ENCODE data around the gene MAN2C1. TPM values are rescaled to one million over a fixed set of nuclear protein-coding genes. Genes with fewer than 3 reads are reported as not detected.
A peak's percentile ranks its signal among the peaks of the same experiment; 100 is the strongest.
"Not testable (repeated sequence)": the region's sequence is repeated elsewhere in the genome, so short reads cannot be mapped to it uniquely, and the experiment has no call there.

MAN2C1 gene
- polyA plus RNA-seq, 1 experiment, result 82.5 TPM

DNA sequence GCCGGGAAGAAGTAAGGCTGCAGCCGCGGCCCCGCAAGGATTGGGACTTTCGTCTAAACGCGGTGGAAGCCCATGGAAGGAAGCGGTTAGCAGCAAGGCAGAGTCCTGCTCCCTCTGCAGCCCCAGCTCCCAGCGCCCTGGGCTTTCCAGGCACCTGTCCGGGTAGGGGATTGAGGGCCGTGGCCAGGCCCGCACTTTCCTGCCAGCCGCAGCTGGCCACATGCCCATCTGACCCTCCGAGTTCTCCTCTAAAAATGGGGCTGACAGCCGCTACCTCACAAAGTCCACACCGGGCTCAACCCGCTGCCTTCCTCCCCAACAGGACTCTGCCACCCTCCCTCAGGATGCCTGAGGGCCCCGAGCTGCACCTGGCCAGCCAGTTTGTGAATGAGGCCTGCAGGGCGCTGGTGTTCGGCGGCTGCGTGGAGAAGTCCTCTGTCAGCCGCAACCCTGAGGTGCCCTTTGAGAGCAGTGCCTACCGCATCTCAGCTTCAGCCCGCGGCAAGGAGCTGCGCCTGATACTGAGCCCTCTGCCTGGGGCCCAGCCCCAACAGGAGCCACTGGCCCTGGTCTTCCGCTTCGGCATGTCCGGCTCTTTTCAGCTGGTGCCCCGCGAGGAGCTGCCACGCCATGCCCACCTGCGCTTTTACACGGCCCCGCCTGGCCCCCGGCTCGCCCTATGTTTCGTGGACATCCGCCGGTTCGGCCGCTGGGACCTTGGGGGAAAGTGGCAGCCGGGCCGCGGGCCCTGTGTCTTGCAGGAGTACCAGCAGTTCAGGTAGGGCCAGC, 19.7 kb downstream of the MAN2C1 start:
- TF ChIP-seq, protein P1, sequence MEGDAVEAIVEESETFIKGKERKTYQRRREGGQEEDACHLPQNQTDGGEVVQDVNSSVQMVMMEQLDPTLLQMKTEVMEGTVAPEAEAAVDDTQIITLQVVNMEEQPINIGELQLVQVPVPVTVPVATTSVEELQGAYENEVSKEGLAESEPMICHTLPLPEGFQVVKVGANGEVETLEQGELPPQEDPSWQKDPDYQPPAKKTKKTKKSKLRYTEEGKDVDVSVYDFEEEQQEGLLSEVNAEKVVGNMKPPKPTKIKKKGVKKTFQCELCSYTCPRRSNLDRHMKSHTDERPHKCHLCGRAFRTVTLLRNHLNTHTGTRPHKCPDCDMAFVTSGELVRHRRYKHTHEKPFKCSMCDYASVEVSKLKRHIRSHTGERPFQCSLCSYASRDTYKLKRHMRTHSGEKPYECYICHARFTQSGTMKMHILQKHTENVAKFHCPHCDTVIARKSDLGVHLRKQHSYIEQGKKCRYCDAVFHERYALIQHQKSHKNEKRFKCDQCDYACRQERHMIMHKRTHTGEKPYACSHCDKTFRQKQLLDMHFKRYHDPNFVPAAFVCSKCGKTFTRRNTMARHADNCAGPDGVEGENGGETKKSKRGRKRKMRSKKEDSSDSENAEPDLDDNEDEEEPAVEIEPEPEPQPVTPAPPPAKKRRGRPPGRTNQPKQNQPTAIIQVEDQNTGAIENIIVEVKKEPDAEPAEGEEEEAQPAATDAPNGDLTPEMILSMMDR (IDR thresholded peaks at IDR 0.05; ENCODE audit: insufficient read depth, low read depth, low read length), result no peak
- Histone ChIP-seq H3K36me3 (ENCODE audit: control insufficient read depth, insufficient read depth, low read length) (peaks cover 5% of the 10 kb centered on the region), H3K27me3 (ENCODE audit: control insufficient read depth, insufficient read depth, low read length) (peaks cover 12% of the 10 kb centered on the region), H3K4me3 (ENCODE audit: low read depth, low read length) (peak overlapping the region; percentile 82)
- no peak for DNase-seq (ENCODE audit: low read depth)
- POLR2A ChIA-PET, result interaction anchor here (0.6 kb wide), 2 partner anchors 13 to 284 kb away, joined by 3 to 15 read pairs; no protein-coding TSS in a partner anchor
- CTCF ChIA-PET, result interaction anchor here (0.5 to 1.8 kb wide), 2 partner anchors 19 to 140 kb away, joined by 3 to 13 read pairs; partner anchors contain the start of gene MAN2C1

DNA sequence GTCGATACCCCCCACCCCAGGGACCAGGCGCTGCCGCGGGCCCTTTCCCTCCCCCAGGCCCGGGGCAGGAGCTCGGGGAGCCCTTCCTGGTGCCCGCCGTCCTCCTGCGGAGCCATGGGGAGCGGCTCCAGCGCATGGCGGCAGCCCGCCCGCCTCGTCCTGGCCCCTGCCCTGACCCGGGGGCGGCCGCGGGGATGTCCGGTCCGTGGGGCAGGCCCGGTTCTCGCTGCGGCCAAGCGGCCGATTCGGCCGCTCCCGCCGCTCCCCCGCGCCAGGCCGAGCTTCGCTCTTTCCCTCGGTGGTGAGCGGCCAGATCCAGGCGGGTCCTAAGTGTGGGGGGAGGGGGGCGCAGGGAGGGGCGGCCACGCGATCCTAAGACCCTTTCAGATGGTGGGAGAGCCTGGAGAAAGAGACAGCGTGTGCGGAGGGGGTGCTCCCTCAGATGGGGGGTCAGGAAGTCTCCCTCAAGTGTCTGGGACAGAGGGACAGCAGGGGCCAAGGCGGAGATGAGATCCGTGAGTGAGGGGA, 20.3 kb downstream of the MAN2C1 start:
- TF ChIP-seq, protein P1 (IDR thresholded peaks at IDR 0.05; ENCODE audit: insufficient read depth, low read depth, low read length), result no peak
- CTCF ChIA-PET, result interaction anchor here (1.8 kb wide), 1 partner anchor 20 kb away, joined by 13 read pairs; the partner anchor contains the start of gene MAN2C1

DNA sequence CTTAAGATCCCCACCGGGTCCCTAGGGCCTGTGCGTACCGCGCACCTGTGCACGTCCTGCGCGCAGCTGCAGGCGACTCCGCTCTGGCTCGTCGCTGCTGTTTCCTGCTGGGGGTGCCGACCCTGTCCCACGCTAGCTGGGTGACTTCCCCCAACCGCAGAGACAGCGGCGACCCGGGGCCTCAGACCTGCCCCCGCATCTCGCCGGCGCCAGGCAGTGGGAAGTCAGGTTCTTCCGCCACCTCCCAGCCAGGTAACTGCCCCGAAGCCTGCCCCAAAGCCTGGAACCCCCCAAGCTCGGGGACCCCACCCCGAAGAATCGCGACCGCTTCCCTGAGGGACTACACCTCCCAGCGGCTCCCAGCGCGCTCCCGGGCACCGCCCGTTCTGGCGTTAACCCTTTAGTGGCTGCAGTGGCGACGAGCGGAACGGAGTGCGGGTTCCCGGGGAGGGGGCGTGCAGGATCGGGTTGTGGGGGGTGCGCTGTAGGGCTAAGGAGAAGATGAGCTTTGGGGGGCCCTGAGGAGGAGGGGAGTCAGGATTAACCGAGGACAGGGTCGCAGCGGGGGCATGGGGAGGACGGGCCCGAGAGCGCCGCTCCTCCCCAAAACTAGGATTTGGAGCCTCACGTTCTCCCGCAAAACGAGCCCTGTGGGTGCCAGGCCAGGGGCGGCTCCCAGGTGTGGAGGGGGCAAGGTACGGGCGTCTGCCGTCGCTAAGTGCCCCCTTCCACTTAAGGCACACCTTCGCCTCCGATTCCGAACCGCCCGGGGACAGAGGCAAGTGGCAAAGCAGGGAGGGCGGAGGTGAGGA, 21.0 kb downstream of the MAN2C1 start:
- DNase-seq (ENCODE audit: low read depth), result no peak
- peak overlapping the region; percentile 82 for H3K4me3 ChIP-seq (ENCODE audit: low read depth, low read length)
- H3K27me3 ChIP-seq (ENCODE audit: control insufficient read depth, insufficient read depth, low read length), result peaks cover 12% of the 10 kb centered on the region
- ChIA-PET POLR2A (interaction anchor here (0.6 kb wide), 2 partner anchors 14 to 107 kb away, joined by 3 to 9 read pairs; no protein-coding TSS in a partner anchor), CTCF (interaction anchor here (1.8 kb wide), 1 partner anchor 20 kb away, joined by 13 read pairs; the partner anchor contains the start of gene MAN2C1)
- H3K36me3 ChIP-seq (ENCODE audit: control insufficient read depth, insufficient read depth, low read length), result peaks cover 2% of the 10 kb centered on the region; the same call in 1 of the 2 replicates
- TF ChIP-seq, protein P1 (IDR thresholded peaks at IDR 0.05; ENCODE audit: insufficient read depth, low read depth, low read length), result no peak

More for the DNA sequence above, 20.3 kb downstream of the MAN2C1 start:
- POLR2A ChIA-PET, result interaction anchor here (0.6 kb wide), 3 partner anchors 14 to 285 kb away, joined by 3 to 15 read pairs (median 9); no protein-coding TSS in a partner anchor
- Histone ChIP-seq H3K4me3 (ENCODE audit: low read depth, low read length) (peak overlapping the region; percentile 82), H3K36me3 (ENCODE audit: control insufficient read depth, insufficient read depth, low read length) (peaks cover 2% of the 10 kb centered on the region; the same call in 1 of the 2 replicates), H3K27me3 (ENCODE audit: control insufficient read depth, insufficient read depth, low read length) (peaks cover 12% of the 10 kb centered on the region)
- DNase-seq (ENCODE audit: low read depth), result no peak

DNA sequence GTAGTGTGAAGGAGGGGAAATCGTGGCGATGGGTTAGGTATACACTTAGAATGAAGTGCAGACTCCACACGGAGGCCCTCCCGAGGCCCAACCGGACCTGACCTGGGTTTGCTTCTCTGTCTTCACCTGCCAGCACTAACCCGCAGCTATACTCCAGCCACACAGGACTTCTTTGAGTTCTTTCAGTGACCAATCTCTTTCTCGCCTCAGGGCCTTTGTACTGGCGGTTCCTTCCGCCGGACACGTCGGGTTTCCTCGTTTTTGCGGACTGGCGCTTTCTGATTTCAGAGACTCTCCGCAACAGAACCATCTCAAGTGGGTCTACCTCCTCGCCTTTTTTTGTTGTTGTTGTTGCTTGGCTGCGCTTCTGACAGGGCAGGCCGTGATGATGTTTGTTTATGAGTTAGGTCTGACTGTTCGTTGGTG, 21.6 kb downstream of the MAN2C1 start, which contains the start of gene NEIL1:
TSS of gene NEIL1 (plus strand) at position 244 of the 426 bp plus-strand sequence. CDS start 1,867 bp downstream, outside the sequence.
- ChIA-PET POLR2A (no interaction called here), CTCF (interaction anchor here (1.8 kb wide), 1 partner anchor 21 kb away, joined by 13 read pairs; the partner anchor contains the start of gene MAN2C1)

DNA sequence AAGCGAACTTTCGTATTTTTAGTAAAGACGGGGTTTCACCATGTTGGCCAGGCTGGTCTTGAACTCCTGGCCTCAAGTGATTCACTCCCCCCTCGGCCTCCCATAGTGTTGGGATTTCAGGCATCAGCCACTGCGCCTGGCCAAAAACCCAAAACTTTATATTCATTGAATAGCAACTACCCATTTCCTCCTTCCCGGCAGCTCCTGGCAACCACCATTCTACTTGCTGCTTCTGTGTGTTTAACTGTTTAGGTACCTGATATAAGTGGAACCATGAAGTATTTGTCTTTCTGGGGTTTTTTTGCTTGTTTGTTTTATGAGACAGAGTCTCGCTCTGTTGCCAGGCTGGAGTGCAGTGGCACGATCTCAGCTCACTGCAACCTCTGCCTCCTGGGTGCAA, 24.5 kb downstream of the MAN2C1 start:
- CTCF ChIA-PET, result interaction anchor here (1.1 kb wide), 1 partner anchor 24 kb away, joined by 4 read pairs; no protein-coding TSS in a partner anchor
- POLR2A ChIA-PET, result not testable (repeated sequence)

More for the DNA sequence above, 21.6 kb downstream of the MAN2C1 start, which contains the start of gene NEIL1:
- no peak for DNase-seq (ENCODE audit: low read depth)
- TF ChIP-seq, protein P1 (IDR thresholded peaks at IDR 0.05; ENCODE audit: insufficient read depth, low read depth, low read length), result no peak
- Histone ChIP-seq H3K4me3 (ENCODE audit: low read depth, low read length) (peak within 1 kb of the TSS; percentile 82), H3K27me3 (ENCODE audit: control insufficient read depth, insufficient read depth, low read length) (peaks cover 12% of the 10 kb centered on the region), H3K36me3 (ENCODE audit: control insufficient read depth, insufficient read depth, low read length) (no peaks in the 10 kb centered on the region)

More for the DNA sequence above, 24.5 kb downstream of the MAN2C1 start:
- not testable (repeated sequence) for DNase-seq (ENCODE audit: low read depth); H3K36me3 ChIP-seq (ENCODE audit: control insufficient read depth, insufficient read depth, low read length); H3K4me3 ChIP-seq (ENCODE audit: low read depth, low read length); H3K27me3 ChIP-seq (ENCODE audit: control insufficient read depth, insufficient read depth, low read length)

Measured in BJ (cell line).